GM21515 (cell line): ENCODE results near the gene DPYSL4.

Source experiments
- ATAC-seq: cut with Tn5 transposase; IDR thresholded peaks from one replicate; pipeline ENCODE4 v1.9.1; 2021; ENCODE audit not compliant: unreplicated experiment

DPYSL4 gene

DNA sequence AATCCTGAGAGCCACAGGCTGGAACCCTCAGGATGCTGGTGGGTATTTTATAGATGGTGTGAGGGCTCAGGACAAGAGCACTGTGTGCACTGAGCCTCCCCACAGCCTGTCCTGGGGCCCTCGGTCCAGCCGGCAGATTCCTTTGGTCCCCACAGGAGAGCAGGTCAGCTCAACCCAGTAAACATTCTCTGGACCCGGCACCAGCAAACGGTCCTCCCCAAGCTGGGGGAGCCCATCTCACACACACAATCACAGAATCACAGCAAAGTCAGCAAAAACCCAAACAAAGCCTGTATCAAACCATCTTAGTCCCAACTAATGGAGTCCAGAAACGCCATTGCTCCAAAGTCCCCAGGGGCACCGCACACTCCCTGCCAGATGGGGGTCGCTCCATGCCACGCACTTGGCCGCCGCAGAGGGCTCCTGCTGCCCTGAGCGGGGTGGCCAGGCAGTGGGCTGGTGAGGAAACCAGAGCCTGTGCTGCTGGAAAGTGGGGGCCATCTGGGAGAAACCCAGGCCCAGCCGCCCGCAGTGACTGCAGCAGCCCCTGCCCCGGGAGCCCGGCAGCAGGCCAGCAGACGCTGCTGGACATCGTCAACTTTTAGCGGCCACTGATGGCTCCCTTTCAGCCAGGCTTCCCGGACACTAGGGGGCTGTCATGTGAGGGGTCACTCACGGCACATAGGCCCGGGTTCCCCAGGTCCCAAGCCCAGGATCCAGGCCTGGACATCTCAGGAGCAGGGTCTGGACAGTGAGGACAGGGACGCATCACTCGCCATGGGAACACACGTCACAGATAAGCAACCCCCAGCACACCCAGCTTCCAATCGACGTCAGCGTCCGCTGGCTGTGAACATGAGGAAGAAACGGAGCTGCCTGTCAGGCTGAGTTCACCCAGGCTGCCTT lies 52.6 kb downstream of the DPYSL4 start:
- no peak for ATAC-seq

DNA sequence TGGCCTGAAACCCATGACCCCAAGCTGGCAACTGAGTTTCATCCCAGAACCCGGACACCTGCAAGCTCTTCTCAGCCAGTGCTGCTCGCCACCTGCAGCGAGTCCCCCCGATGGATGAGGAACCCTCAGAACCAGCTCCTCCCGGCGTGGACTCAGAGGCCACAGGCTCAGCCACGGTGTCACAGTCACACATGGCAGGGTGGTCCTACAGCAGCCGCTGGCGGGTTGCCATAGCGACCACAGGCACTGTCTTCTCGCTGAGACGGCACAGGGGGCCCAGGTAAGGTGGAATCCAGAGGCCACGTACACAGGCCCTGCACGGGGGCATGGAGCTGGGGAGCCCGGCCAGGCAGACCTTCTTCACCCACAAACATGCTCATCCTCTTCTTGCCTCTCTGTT lies 53.4 kb downstream of the DPYSL4 start:
- no peak for ATAC-seq

GRCh38 chr10:132240581-132240980 lies 53.8 kb downstream of the DPYSL4 start:
- ATAC-seq = no peak

DNA sequence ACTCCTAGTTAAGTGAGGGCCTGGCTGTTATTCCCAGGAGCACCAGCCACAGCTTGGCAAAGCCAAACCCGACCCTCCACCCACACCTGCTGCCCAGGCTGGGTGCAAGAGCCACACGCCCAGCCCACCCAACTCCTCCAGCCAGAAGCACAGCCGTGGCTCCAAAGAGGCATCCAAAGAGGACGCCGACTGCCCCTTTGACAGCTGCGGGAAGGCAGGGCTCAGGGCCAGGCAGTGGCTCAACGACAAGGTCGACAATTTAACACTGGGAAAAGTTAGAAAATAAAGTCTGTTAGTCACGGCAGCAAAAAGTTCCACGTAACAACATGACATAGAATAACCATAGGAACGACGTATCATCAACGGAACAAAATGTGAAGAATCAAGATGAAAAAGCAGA lies 54.3 kb downstream of the DPYSL4 start:
- no peak for ATAC-seq

- ATAC-seq = no peak
Measured at GRCh38 chr10:132241496-132241895, 54.7 kb downstream of the DPYSL4 start.

- ATAC-seq = no peak
Measured at GRCh38 chr10:132242103-132242840, 55.5 kb downstream of the DPYSL4 start.

- no peak for ATAC-seq
Measured at GRCh38 chr10:132243141-132243540, 56.4 kb downstream of the DPYSL4 start.

GRCh38 chr10:132243626-132244025 lies 56.9 kb downstream of the DPYSL4 start:
- no peak for ATAC-seq

- ATAC-seq = no peak
Measured at GRCh38 chr10:132245056-132245455, 58.3 kb downstream of the DPYSL4 start.

DNA sequence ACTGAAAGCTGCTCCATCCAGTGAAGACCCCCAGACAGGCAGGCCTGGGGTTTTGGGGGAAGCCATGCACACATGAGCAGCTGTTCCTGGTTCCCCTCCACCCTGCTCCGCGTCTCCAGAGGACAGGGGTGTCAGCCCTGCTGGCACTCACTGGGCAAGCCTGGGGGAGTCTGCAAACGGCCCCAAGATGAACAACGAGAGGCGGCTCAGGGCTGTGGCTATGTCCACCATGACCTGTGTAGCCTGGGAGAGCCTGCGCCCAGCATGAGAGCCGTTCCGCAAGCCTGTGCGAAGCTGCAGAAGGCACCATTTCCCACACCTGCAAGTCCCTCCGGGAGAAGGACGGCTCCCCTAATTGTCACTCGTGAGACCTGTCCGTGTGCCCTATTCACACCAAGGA lies 59.5 kb downstream of the DPYSL4 start:
- no peak for ATAC-seq

- no peak for ATAC-seq
Measured at GRCh38 chr10:132247943-132248342, 61.2 kb downstream of the DPYSL4 start.

GRCh38 chr10:132248455-132249225 lies 61.9 kb downstream of the DPYSL4 start:
- ATAC-seq = no peak

- ATAC-seq = no peak
Measured at GRCh38 chr10:132249226-132249724, 62.5 kb downstream of the DPYSL4 start.

DNA sequence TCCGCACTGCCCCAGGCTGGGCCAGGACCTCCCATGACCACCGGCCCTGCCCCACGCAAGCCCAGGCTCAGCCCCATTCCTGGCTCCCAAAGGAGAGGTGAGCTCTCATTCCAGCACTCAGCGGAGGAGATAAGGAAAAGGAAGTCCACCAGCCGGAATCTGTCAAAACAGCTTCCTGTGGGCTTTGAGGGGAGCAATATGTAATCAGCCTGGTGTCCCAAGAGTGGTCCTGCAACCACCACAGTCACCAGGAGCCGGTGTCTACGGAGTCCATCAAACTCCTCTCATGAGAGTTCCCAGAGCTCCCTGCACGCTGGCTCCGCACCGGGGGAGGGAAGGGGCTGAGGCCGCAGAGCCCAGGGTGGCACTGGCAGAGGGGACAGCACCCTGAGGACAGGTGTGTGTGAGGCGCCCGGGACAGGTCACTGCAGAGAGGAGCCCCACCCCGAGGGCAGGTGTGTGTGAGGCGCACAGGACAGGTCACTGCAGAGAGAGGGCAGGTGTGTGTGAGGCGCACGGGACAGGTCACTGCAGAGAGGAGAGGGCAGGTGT lies 63.2 kb downstream of the DPYSL4 start:
- no peak for ATAC-seq

GRCh38 chr10:132250481-132251475 lies 64.0 kb downstream of the DPYSL4 start:
- no peak for ATAC-seq

- no peak for ATAC-seq
Measured at GRCh38 chr10:132251928-132252327, 65.2 kb downstream of the DPYSL4 start.

- no peak for ATAC-seq
Measured at GRCh38 chr10:132252412-132252811, 65.7 kb downstream of the DPYSL4 start.

- no peak for ATAC-seq
Measured at GRCh38 chr10:132253092-132253687, 66.4 kb downstream of the DPYSL4 start.

DNA sequence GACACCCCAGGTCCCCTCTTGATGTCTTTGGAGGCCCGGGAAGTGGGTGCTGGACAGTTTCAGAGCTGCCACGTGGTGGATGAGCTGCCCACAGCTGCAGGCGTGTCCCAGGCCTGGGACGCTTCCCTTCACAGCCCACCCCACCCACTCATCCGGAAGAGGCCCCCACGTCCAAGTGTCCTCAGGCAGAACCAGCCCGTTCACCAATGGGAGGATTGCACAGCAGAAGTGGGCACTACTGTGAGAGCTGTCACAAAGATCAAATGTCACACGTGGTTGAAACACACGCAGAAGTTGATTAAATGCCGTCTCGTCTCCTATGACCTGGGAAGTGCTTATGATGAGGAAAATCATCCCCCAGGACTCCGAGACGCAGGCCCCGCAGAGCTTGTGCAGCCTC lies 68.1 kb downstream of the DPYSL4 start:
- ATAC-seq = no peak
